ENCODE results near the gene KLHL13.

Gene KLHL13

DNA sequence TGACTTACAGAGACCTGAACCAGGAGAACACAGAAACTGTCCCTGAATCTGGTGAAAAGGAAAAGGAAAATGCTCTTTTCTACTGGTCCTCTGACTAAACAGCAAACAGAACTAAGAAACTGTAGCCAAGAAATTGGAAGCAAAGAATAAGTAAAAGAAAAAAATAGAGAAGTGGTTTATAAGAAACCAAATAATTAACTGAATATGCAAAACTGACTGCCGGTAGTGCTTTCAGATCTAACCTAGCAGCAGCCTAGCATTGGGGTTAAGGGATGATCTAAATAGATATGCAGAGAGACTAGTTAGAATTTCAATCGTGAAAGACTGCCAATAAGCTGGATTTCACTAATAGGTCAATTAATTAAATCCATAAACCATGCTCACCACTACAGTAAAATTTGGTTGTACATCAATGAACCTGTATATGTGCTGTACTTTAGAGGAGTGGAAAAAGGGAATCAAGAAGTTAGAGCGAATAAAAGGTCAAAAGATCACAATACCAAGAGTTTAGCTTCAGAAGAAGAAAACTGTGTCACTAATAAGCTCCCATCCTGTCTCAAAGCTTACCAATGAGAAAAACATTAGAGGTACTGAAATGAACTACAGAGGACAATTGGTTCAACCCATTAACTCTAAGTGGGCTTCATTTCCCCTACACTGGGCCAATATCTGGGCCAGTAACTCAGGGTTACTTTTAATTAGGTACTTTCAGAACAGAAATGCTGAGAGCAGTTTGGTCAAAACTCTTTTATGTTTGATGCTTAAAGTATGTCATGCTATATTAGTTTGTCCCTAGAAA, 53.6 kb downstream of the KLHL13 start:
- Histone ChIP-seq H3K27me3 (ENCODE audit: insufficient read depth, low read length, poor library complexity, severe bottlenecking) (no peaks in the 10 kb centered on the region), H3F3A (ENCODE audit: low read depth) (no peaks in the 10 kb centered on the region), H3K4me1 (ENCODE audit: insufficient read depth, low read length, poor library complexity, severe bottlenecking) (no peaks in the 10 kb centered on the region), H3K36me3 (ENCODE audit: insufficient read depth, low read length) (no peaks in the 10 kb centered on the region), H3K9me3 (ENCODE audit: insufficient read depth, low read depth, low read length) (no peaks in the 10 kb centered on the region), H4K20me1 (ENCODE audit: insufficient read depth, low read length, poor library complexity, severe bottlenecking) (no peaks in the 10 kb centered on the region), H3K9ac (ENCODE audit: low read depth, low read length, poor library complexity, severe bottlenecking) (no peak overlapping the region), H3K4me2 (ENCODE audit: low read depth, low read length, poor library complexity, severe bottlenecking) (no peak overlapping the region), H3K9me2 (replicated peaks; ENCODE audit: low read depth, low read length) (no peaks in the 10 kb centered on the region), H2AFZ (ENCODE audit: low read length) (no peak overlapping the region), H3K79me2 (ENCODE audit: insufficient read depth, low read length) (no peaks in the 10 kb centered on the region), H3K4me3 (ENCODE audit: low read length, poor library complexity, severe bottlenecking) (no peak overlapping the region)
- TF ChIP-seq, protein P1, sequence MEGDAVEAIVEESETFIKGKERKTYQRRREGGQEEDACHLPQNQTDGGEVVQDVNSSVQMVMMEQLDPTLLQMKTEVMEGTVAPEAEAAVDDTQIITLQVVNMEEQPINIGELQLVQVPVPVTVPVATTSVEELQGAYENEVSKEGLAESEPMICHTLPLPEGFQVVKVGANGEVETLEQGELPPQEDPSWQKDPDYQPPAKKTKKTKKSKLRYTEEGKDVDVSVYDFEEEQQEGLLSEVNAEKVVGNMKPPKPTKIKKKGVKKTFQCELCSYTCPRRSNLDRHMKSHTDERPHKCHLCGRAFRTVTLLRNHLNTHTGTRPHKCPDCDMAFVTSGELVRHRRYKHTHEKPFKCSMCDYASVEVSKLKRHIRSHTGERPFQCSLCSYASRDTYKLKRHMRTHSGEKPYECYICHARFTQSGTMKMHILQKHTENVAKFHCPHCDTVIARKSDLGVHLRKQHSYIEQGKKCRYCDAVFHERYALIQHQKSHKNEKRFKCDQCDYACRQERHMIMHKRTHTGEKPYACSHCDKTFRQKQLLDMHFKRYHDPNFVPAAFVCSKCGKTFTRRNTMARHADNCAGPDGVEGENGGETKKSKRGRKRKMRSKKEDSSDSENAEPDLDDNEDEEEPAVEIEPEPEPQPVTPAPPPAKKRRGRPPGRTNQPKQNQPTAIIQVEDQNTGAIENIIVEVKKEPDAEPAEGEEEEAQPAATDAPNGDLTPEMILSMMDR (conservative IDR thresholded peaks at IDR 0.05; ENCODE audit: low read length), result no peak
- no peak for TF ChIP-seq EZH2phosphoT487 (IDR thresholded peaks at IDR 0.05; ENCODE audit: borderline replicate concordance)

DNA sequence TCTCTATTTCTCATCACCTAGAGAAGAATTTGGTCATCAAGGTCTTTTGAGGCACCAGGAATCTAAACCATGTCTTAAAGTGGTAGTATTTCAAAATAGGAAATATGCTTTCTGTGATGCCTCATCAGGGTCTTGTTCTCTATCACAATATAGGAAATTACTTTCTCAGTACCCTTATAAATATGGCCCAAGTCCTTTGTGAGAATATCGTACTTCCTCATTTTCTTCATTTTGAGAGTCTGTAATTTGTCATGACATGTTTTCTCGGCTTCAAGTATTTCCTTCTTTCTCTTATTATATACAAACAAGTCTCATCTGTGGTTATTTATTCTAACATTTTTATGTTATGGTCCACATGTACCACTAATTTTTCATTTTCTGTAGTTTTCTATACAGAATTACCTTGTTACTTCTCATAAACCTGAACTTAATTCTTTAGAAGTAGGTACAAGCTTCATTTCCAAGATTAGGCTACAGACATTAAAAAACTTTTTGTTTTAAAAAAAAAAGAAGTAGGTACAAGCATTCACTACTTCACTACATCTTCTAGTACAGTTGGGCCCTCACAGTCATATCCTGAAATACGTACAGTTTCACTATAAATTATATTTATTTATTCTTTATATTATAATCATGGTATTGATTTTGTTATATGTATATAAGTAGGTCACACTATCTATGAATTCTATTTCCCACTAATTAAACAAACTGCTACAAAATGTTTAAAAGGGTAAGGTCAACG, 54.4 kb downstream of the KLHL13 start:
- Histone ChIP-seq H3K4me3 (ENCODE audit: low read length, poor library complexity, severe bottlenecking) (no peak overlapping the region), H3K4me1 (ENCODE audit: insufficient read depth, low read length, poor library complexity, severe bottlenecking) (no peaks in the 10 kb centered on the region), H4K20me1 (ENCODE audit: insufficient read depth, low read length, poor library complexity, severe bottlenecking) (no peaks in the 10 kb centered on the region), H3K36me3 (ENCODE audit: insufficient read depth, low read length) (no peaks in the 10 kb centered on the region), H3K79me2 (ENCODE audit: insufficient read depth, low read length) (no peaks in the 10 kb centered on the region), H2AFZ (ENCODE audit: low read length) (no peak overlapping the region), H3K9ac (ENCODE audit: low read depth, low read length, poor library complexity, severe bottlenecking) (no peak overlapping the region), H3F3A (ENCODE audit: low read depth) (no peaks in the 10 kb centered on the region), H3K27me3 (ENCODE audit: insufficient read depth, low read length, poor library complexity, severe bottlenecking) (no peaks in the 10 kb centered on the region), H3K9me3 (ENCODE audit: insufficient read depth, low read depth, low read length) (no peaks in the 10 kb centered on the region), H3K9me2 (replicated peaks; ENCODE audit: low read depth, low read length) (no peaks in the 10 kb centered on the region), H3K4me2 (ENCODE audit: low read depth, low read length, poor library complexity, severe bottlenecking) (no peak overlapping the region)
- TF ChIP-seq, protein P1 (conservative IDR thresholded peaks at IDR 0.05; ENCODE audit: low read length), result no peak
- no peak for TF ChIP-seq EZH2phosphoT487 (IDR thresholded peaks at IDR 0.05; ENCODE audit: borderline replicate concordance)

DNA sequence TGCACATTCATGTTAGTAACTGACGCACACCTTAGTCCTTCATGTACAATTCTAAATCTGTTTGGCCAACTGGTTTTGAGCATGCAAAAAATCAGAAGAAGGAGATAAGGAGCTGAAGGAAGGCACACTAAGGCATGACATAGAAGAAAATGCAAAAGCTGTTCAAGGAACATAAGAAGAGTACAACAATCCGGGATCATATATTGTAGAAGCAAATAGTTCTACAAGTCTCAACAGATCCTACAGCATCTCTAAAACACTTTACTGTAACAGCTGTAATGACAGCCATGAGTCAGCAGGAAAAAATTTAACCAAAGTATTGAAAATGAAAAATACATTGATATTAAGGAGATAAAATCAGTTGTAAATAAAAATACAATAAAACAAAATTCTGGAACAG, 57.7 kb downstream of the KLHL13 start:
- Histone ChIP-seq H3K4me2 (ENCODE audit: low read depth, low read length, poor library complexity, severe bottlenecking) (no peak overlapping the region), H3K27me3 (ENCODE audit: insufficient read depth, low read length, poor library complexity, severe bottlenecking) (no peaks in the 10 kb centered on the region), H3K4me1 (ENCODE audit: insufficient read depth, low read length, poor library complexity, severe bottlenecking) (no peaks in the 10 kb centered on the region), H3K9ac (ENCODE audit: low read depth, low read length, poor library complexity, severe bottlenecking) (no peak overlapping the region), H3K79me2 (ENCODE audit: insufficient read depth, low read length) (no peaks in the 10 kb centered on the region), H3F3A (ENCODE audit: low read depth) (no peaks in the 10 kb centered on the region), H3K9me2 (replicated peaks; ENCODE audit: low read depth, low read length) (no peaks in the 10 kb centered on the region), H4K20me1 (ENCODE audit: insufficient read depth, low read length, poor library complexity, severe bottlenecking) (no peaks in the 10 kb centered on the region), H3K9me3 (ENCODE audit: insufficient read depth, low read depth, low read length) (no peaks in the 10 kb centered on the region), H3K4me3 (ENCODE audit: low read length, poor library complexity, severe bottlenecking) (no peak overlapping the region), H3K36me3 (ENCODE audit: insufficient read depth, low read length) (no peaks in the 10 kb centered on the region), H2AFZ (ENCODE audit: low read length) (no peak overlapping the region)
- no peak for TF ChIP-seq EZH2phosphoT487 (IDR thresholded peaks at IDR 0.05; ENCODE audit: borderline replicate concordance)
- TF ChIP-seq, protein P1 (conservative IDR thresholded peaks at IDR 0.05; ENCODE audit: low read length), result no peak

Data from Loucy (cell line).